ENCODE data around the gene TSPAN31. TPM values are rescaled to one million over a fixed set of nuclear protein-coding genes. Genes with fewer than 3 reads are reported as not detected.

The TSPAN31 gene
- total RNA-seq, 2 donors from 2014 or later = 21.7 to 27.8 TPM

DNA sequence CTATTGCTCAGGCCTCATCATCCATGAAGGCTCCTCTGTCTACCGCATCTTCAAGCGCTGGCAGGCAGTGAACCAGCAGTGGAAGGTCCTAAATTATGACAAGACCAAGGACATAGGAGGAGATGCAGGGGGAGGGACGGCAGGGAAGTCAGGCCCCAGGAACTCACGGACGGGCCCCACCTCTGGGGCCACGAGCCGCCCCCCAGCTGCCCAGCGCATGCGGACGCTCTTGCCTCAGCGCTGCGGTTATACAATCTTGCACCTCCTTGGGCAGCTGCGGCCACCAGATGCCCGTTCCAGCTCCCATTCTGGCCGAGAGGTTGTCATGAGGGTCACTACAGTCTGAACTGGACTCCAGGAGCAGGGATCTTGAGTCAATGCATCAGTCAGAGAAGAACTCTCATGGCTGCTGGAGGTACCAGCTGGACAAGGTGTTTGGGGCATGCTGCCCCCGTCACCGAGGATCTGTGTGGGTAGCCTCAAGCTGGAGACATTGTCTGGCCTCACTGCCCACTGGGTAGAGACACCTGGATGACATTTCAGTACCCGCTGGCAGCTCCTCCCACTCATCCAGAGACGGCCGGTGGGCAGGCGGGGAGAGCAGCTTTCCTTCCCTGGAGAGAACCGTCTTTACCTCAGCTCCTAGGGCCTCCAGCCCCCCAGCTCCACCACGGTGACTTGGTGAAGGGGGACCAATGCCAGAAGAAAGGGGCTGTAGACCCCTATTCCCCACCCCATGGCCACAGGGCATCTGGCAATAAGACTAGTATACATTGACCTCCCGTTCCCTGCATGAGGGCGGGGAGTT lies 13.9 kb downstream of the TSPAN31 start:
- Mint-ChIP-seq H3K9me3 (no peaks in the 10 kb centered on the region), H3K4me3 (no peak overlapping the region), H3K27ac (no peak overlapping the region), H3K27me3 (ENCODE audit: insufficient read depth) (peaks cover 80% of the 10 kb centered on the region), H3K36me3 (ENCODE audit: low read depth) (peaks cover 12% of the 10 kb centered on the region), H3K4me1 (peaks cover 16% of the 10 kb centered on the region)
- Histone ChIP-seq H3K9ac (ENCODE audit: extremely low read depth, low read length, poor library complexity, severe bottlenecking) (no peak overlapping the region), H3K9me3 (ENCODE audit: control insufficient read depth, low read length) (no peaks in the 10 kb centered on the region), H3K36me3 (ENCODE audit: control insufficient read depth, insufficient read depth, low read length) (peaks cover 7% of the 10 kb centered on the region), H3K27ac (ENCODE audit: low read depth, low read length) (no peak overlapping the region), H3K4me3 (ENCODE audit: low read length) (no peak overlapping the region), H3K4me1 (ENCODE audit: control insufficient read depth, insufficient read depth, low read length) (no peaks in the 10 kb centered on the region), H3K27me3 (ENCODE audit: control insufficient read depth, insufficient read depth, low read length, poor library complexity, severe bottlenecking) (peaks cover 73% of the 10 kb centered on the region)
- WGBS, 2 experiments (ENCODE audit: insufficient coverage in 1 of 2, insufficient read length in 1 of 2) = 89 to 90% methylated on average over 16 to 25 of the region's 25 CpGs
- TF ChIP-seq, protein P1, sequence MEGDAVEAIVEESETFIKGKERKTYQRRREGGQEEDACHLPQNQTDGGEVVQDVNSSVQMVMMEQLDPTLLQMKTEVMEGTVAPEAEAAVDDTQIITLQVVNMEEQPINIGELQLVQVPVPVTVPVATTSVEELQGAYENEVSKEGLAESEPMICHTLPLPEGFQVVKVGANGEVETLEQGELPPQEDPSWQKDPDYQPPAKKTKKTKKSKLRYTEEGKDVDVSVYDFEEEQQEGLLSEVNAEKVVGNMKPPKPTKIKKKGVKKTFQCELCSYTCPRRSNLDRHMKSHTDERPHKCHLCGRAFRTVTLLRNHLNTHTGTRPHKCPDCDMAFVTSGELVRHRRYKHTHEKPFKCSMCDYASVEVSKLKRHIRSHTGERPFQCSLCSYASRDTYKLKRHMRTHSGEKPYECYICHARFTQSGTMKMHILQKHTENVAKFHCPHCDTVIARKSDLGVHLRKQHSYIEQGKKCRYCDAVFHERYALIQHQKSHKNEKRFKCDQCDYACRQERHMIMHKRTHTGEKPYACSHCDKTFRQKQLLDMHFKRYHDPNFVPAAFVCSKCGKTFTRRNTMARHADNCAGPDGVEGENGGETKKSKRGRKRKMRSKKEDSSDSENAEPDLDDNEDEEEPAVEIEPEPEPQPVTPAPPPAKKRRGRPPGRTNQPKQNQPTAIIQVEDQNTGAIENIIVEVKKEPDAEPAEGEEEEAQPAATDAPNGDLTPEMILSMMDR (conservative IDR thresholded peaks at IDR 0.05) = no peak
- DNase-seq = no peak

DNA sequence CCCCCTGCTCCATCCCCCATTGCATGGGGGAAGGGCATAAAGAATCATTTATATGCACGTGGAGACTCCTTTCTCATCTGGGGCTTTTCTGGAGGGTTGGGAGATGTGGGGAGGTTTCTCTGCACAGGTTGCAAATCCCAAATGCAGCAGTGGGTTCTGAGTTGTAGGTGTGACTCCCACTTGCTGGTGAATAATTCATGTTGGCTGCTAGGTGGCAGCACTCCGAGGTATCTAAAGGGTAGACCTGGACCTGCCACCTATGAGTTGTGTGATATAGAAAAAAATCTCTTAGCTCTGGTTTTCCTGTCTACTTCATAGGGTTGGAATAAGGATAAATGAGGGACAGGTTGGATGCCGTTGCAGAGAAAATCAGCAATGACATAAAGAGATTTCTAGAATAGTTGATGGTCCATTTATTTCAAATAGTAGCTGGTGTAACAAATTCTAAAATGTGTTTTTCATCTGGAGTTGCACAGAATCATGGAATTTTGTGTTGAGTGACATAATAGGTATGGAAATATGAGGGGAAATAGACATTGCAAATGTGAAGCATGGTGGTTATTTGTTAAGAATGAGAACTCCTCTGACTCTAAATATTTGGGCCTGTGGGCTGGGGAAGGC lies 14.6 kb downstream of the TSPAN31 start:
- H3K27ac ChIP-seq (ENCODE audit: low read depth, low read length) = no peak overlapping the region
- H3K27me3 ChIP-seq (ENCODE audit: control insufficient read depth, insufficient read depth, low read length, poor library complexity, severe bottlenecking) = peaks cover 73% of the 10 kb centered on the region
- TF ChIP-seq, protein P1 (conservative IDR thresholded peaks at IDR 0.05) = peak; percentile 73
- no peaks in the 10 kb centered on the region for H3K9me3 ChIP-seq (ENCODE audit: control insufficient read depth, low read length)
- no peak overlapping the region for H3K27ac Mint-ChIP-seq
- 33 to 41% methylated on average over 3 of the region's 3 CpGs for WGBS, 2 experiments (ENCODE audit: insufficient coverage in 1 of 2, insufficient read length in 1 of 2)
- peaks cover 80% of the 10 kb centered on the region for H3K27me3 Mint-ChIP-seq (ENCODE audit: insufficient read depth)
- H3K36me3 ChIP-seq (ENCODE audit: control insufficient read depth, insufficient read depth, low read length) = peaks cover 7% of the 10 kb centered on the region
- DNase-seq = peak; percentile 73
- H3K9me3 Mint-ChIP-seq = no peaks in the 10 kb centered on the region
- H3K4me3 Mint-ChIP-seq = no peak overlapping the region
- no peaks in the 10 kb centered on the region for H3K4me1 ChIP-seq (ENCODE audit: control insufficient read depth, insufficient read depth, low read length)
- H3K36me3 Mint-ChIP-seq (ENCODE audit: low read depth) = peaks cover 12% of the 10 kb centered on the region
- no peak overlapping the region for H3K9ac ChIP-seq (ENCODE audit: extremely low read depth, low read length, poor library complexity, severe bottlenecking)
- peaks cover 10% of the 10 kb centered on the region for H3K4me1 Mint-ChIP-seq
- no peak overlapping the region for H3K4me3 ChIP-seq (ENCODE audit: low read length)

DNA sequence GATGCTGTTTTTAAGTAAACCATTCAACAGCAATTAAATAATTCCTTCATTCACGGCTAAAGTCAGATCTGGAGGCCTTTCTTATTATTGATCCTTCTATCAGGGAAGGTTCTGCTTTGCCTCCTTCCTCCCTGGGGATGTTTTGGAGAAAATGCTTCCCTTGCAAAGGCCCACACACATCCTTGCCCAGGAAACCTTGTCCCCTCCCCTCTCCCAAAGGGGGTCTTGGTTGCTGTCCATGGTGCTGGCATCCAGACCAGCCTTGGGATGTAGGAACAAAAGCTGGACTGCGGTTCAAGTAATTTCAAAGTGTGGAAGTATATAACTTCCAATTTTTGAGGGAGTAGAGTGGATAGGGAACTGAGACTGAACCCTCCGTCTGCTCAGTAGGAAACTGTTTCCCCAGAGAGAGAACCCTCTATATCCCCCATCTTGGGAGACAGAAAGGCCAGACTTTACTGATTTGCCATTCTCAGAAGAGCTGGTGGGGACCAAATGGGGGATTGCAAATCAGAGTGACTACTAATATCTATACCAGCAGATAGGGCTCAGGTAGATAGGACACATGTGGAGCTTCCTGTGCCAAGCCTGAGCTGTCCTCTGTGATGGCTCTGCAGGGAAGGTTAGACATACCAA lies 15.6 kb downstream of the TSPAN31 start:
- Mint-ChIP-seq H3K9me3 (no peaks in the 10 kb centered on the region), H3K27ac (no peak overlapping the region), H3K36me3 (ENCODE audit: low read depth) (peaks cover 12% of the 10 kb centered on the region), H3K4me3 (no peak overlapping the region), H3K27me3 (ENCODE audit: insufficient read depth) (peaks cover 87% of the 10 kb centered on the region), H3K4me1 (peaks cover 10% of the 10 kb centered on the region)
- DNase-seq = peak; percentile 92
- no peak overlapping the region for H3K27ac ChIP-seq (ENCODE audit: low read depth, low read length)
- H3K27me3 ChIP-seq (ENCODE audit: control insufficient read depth, insufficient read depth, low read length, poor library complexity, severe bottlenecking) = peaks cover 81% of the 10 kb centered on the region
- H3K9me3 ChIP-seq (ENCODE audit: control insufficient read depth, low read length) = no peaks in the 10 kb centered on the region
- peaks cover 7% of the 10 kb centered on the region for H3K36me3 ChIP-seq (ENCODE audit: control insufficient read depth, insufficient read depth, low read length)
- no peak overlapping the region for H3K4me3 ChIP-seq (ENCODE audit: low read length)
- H3K4me1 ChIP-seq (ENCODE audit: control insufficient read depth, insufficient read depth, low read length) = no peaks in the 10 kb centered on the region
- TF ChIP-seq, protein P1 (conservative IDR thresholded peaks at IDR 0.05) = no peak
- no peak overlapping the region for H3K9ac ChIP-seq (ENCODE audit: extremely low read depth, low read length, poor library complexity, severe bottlenecking)
- 69 to 88% methylated on average over 1 to 3 of the region's 3 CpGs for WGBS, 2 experiments (ENCODE audit: insufficient coverage in 1 of 2, insufficient read length in 1 of 2)

All from endodermal cell (in vitro differentiated cells).